ENCODE measurements around the gene APBA1.

The APBA1 gene

GRCh38 chr9:69392826-69393225 is 279.3 kb downstream of the APBA1 start:
- Histone ChIP-seq H3K4me3 (replicated peaks; ENCODE audit: insufficient read depth, low read length) (no peak overlapping the region), H3K27me3 (ENCODE audit: insufficient read depth, poor library complexity, severe bottlenecking) (no peaks in the 10 kb centered on the region), H3K27ac (replicated peaks) (no peak overlapping the region)
- no peak for DNase-seq (ENCODE audit: low read depth in 1 of 2, low spot score in 1 of 2)
- TF ChIP-seq, protein P1, sequence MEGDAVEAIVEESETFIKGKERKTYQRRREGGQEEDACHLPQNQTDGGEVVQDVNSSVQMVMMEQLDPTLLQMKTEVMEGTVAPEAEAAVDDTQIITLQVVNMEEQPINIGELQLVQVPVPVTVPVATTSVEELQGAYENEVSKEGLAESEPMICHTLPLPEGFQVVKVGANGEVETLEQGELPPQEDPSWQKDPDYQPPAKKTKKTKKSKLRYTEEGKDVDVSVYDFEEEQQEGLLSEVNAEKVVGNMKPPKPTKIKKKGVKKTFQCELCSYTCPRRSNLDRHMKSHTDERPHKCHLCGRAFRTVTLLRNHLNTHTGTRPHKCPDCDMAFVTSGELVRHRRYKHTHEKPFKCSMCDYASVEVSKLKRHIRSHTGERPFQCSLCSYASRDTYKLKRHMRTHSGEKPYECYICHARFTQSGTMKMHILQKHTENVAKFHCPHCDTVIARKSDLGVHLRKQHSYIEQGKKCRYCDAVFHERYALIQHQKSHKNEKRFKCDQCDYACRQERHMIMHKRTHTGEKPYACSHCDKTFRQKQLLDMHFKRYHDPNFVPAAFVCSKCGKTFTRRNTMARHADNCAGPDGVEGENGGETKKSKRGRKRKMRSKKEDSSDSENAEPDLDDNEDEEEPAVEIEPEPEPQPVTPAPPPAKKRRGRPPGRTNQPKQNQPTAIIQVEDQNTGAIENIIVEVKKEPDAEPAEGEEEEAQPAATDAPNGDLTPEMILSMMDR (IDR thresholded peaks at IDR 0.05; ENCODE audit: insufficient read depth, low read length): no peak
- no peak for TF ChIP-seq GABPA (IDR thresholded peaks at IDR 0.05; ENCODE audit: low read depth)
- no peak for TF ChIP-seq SPI1 (IDR thresholded peaks at IDR 0.05; ENCODE audit: borderline replicate concordance, low read depth)
- no peak for TF ChIP-seq POLR2AphosphoS5 (IDR thresholded peaks at IDR 0.05; ENCODE audit: low read depth)
- TF ChIP-seq, protein P2, sequence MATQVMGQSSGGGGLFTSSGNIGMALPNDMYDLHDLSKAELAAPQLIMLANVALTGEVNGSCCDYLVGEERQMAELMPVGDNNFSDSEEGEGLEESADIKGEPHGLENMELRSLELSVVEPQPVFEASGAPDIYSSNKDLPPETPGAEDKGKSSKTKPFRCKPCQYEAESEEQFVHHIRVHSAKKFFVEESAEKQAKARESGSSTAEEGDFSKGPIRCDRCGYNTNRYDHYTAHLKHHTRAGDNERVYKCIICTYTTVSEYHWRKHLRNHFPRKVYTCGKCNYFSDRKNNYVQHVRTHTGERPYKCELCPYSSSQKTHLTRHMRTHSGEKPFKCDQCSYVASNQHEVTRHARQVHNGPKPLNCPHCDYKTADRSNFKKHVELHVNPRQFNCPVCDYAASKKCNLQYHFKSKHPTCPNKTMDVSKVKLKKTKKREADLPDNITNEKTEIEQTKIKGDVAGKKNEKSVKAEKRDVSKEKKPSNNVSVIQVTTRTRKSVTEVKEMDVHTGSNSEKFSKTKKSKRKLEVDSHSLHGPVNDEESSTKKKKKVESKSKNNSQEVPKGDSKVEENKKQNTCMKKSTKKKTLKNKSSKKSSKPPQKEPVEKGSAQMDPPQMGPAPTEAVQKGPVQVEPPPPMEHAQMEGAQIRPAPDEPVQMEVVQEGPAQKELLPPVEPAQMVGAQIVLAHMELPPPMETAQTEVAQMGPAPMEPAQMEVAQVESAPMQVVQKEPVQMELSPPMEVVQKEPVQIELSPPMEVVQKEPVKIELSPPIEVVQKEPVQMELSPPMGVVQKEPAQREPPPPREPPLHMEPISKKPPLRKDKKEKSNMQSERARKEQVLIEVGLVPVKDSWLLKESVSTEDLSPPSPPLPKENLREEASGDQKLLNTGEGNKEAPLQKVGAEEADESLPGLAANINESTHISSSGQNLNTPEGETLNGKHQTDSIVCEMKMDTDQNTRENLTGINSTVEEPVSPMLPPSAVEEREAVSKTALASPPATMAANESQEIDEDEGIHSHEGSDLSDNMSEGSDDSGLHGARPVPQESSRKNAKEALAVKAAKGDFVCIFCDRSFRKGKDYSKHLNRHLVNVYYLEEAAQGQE (IDR thresholded peaks at IDR 0.05; ENCODE audit: insufficient replicate concordance, low read depth): no peak

- DNase-seq (ENCODE audit: low read depth in 1 of 2, low spot score in 1 of 2): no peak
- H3K27ac ChIP-seq (replicated peaks): no peak overlapping the region
- no peaks in the 10 kb centered on the region for H3K27me3 ChIP-seq (ENCODE audit: insufficient read depth, poor library complexity, severe bottlenecking)
- no peak overlapping the region for H3K4me3 ChIP-seq (replicated peaks; ENCODE audit: insufficient read depth, low read length)
- TF ChIP-seq, protein P2 (IDR thresholded peaks at IDR 0.05; ENCODE audit: insufficient replicate concordance, low read depth): no peak
- TF ChIP-seq GABPA (IDR thresholded peaks at IDR 0.05; ENCODE audit: low read depth) (no peak), SPI1 (IDR thresholded peaks at IDR 0.05; ENCODE audit: borderline replicate concordance, low read depth) (no peak), POLR2AphosphoS5 (IDR thresholded peaks at IDR 0.05; ENCODE audit: low read depth) (no peak)
- TF ChIP-seq, protein P1 (IDR thresholded peaks at IDR 0.05; ENCODE audit: insufficient read depth, low read length): no peak
Observed at GRCh38 chr9:69391946-69392345, 280.2 kb downstream of the APBA1 start.

DNA sequence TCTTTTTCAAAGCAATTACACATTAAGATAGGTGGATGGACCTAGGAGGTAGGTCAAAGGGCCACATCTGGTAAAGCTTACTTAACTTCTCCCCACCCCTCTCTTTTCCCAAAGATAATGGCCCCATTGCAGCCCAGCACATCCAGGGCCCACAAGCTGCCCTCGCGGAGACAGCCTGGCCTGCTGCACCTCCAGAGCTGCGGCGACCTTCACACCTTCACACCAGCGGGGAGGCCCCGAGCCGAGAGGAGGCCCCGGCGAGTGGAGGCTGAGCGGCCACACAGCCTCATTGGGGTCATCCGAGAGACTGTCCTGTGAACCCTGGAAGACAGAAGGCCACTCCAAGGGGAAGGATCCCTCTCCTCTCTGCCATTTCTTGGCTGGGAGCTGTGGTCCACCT is 280.7 kb downstream of the APBA1 start:
- no peak for DNase-seq (ENCODE audit: low read depth in 1 of 2, low spot score in 1 of 2)
- TF ChIP-seq SPI1 (IDR thresholded peaks at IDR 0.05; ENCODE audit: borderline replicate concordance, low read depth) (no peak), POLR2AphosphoS5 (IDR thresholded peaks at IDR 0.05; ENCODE audit: low read depth) (no peak), GABPA (IDR thresholded peaks at IDR 0.05; ENCODE audit: low read depth) (no peak)
- TF ChIP-seq, protein P2 (IDR thresholded peaks at IDR 0.05; ENCODE audit: insufficient replicate concordance, low read depth): no peak
- TF ChIP-seq, protein P1 (IDR thresholded peaks at IDR 0.05; ENCODE audit: insufficient read depth, low read length): no peak
- no peak overlapping the region for H3K4me3 ChIP-seq (replicated peaks; ENCODE audit: insufficient read depth, low read length)
- no peak overlapping the region for H3K27ac ChIP-seq (replicated peaks)
- no peaks in the 10 kb centered on the region for H3K27me3 ChIP-seq (ENCODE audit: insufficient read depth, poor library complexity, severe bottlenecking)
